Superior temporal gyrus (tissue), 1 donor: Measurements from ENCODE around the gene KRT83.
A peak's percentile ranks its signal among the peaks of the same experiment; 100 is the strongest.
"Not testable (repeated sequence)": the region's sequence is repeated elsewhere in the genome, so short reads cannot be mapped to it uniquely, and the experiment has no call there.

Experiments
- DNase-seq: peaks from one replicate; pipeline ENCODE4 v3.0.0-alpha.2; 2016; ENCODE audit errors: extremely low spot score

Gene KRT83

GRCh38 chr12:52332381-52332780 lies 11.2 kb upstream of the KRT83 start:
- no peak for DNase-seq

GRCh38 chr12:52331833-52332232 lies 10.6 kb upstream of the KRT83 start:
- DNase-seq = no peak

DNA sequence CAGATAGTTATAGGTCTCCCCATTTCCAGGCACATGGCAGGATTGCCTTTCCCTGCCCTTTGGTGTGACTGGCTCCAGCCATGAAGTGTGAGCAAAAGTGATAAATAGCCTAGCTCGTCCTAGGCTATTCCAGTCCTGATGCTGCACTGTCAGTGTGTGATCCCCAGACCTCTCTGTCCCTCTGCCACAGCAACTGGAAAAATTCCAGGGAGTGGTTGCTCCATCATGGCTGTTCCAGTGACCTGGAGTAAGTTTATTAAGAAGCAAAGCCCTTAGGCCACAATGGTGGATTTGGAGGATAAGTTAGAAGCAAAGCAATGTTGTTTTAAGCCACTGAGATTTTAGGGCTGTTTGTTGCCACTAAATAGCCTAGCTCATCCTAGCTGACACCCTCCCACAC lies 9.8 kb upstream of the KRT83 start:
- DNase-seq = no peak

DNA sequence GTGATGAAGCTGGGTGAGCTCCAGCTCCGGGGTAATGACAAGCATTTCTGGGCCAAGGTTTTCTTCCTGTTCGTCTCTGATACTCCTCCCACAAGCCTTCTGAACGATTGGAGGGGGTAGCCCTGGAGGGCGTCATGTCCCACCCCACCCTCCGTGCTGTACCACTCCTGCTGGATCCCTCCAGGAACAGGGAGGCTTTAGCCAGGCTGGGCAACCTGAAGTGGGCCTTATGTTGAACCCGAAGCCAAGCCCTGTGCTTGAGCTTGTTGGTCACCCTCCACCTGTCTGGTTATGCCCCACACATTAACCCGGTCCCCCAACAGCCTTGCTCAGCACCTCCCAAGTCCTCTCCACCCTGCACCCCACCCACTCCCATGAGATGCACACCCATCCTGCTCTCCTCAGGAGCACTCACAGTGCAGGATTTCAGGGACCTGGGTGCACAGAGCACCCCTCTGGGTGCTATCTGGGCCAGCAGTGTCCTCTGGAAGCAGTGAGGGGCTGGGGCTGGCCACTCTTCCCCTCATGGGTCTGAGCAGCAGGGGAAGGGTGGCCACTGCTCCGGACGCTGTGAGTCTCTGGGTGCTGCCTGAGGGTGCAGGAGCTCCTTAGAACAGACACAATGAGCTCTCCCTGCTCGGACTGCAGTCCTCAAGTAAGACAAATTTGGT lies 6.8 kb upstream of the KRT83 start:
- DNase-seq = no peak

- peak; percentile 92 for DNase-seq
These were observed 6.0 kb upstream of the KRT83 start for GRCh38 chr12:52327052-52327829.

DNA sequence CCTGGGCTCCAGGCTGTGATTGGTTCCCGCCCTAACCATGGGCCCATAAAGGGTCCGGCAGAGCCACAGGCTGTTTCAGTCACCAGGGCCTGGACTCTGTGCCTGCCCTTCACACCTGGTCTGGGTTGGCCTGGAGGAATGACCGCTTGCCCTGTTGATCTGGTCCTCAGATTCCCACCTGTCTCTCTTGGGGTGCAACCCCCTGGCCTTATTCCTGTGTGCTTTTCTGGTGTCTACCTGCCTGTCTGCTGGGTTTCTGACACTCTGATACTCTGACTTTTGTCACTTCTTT lies 2.9 kb upstream of the KRT83 start:
- DNase-seq = no peak

GRCh38 chr12:52323416-52324152 lies 2.4 kb upstream of the KRT83 start:
- no peak for DNase-seq

DNA sequence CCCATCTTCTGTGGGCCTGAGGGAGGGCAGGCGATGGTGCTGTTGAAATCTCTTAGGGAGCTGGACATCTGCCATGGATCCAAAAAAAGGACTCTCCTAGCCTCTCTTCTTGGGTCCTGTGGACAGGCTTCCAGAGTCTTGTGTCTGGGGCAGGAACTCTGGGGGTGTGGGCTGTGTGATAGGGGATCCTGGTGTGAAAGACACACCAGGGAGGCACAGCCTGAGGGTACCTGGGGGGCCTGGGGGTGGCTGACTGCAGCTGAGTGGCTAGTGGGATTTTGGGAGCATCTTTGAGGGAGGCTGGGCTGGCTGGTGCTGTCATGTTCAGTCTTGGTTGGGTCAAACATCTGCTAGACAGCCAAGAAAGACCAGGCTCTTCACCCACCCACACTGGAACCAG lies 1.8 kb upstream of the KRT83 start:
- no peak for DNase-seq

DNA sequence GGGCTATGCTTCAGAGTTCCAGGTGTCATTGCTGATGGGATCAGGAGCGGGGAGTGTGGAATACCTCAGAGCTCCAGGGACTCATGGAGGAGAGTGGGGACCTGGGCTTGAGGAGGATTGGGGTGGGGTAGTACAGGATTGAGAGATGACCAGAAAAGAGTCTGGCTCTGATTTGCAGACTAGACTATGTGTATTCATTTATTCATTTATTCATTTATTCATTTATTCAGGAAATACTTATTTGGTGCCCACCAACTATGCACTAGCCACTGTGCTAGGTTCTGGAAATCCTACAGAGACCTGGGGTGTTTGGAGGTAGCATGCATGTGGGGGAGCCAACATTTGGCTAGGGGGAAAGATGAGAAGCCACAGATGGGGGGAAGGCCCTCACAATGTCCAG lies 871 bp upstream of the KRT83 start:
- no peak for DNase-seq

- DNase-seq = no peak
These were observed 220 bp upstream of the KRT83 start for GRCh38 chr12:52321418-52321817.

- no peak for DNase-seq
These were observed 2.1 kb downstream of the KRT83 start for GRCh38 chr12:52319097-52319496.

GRCh38 chr12:52318241-52318990 lies 2.8 kb downstream of the KRT83 start:
- no peak for DNase-seq

DNA sequence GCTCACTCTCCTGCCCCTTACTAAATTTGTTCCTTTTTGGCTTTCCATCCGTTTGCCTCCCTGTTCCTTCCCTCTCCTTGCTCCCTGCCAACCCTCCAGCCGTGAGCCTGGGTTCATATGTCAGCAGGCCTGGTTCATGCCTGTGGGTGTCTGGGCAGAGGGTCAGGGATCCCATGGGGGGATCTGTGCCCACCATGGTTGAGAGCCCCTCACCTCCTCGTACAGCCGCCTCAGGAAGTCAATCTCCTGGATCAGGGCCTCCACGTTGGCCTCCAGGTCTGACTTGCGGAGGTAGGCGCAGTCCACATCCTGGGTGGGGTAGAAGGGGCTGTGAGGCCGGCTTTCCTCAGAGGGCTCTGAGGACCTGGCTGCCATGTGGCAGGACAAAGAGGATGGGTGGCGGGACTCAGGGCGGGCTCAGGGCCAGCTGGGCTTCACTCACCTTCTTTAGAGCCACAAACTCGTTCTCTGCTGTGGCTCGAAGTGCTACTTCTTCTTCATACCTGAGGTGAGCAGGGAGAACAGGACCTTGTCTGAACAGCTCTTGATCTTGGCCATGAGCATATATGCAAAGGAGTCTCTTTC lies 3.6 kb downstream of the KRT83 start:
- DNase-seq = no peak

- no peak for DNase-seq
These were observed 4.5 kb downstream of the KRT83 start for GRCh38 chr12:52316701-52317100.

DNA sequence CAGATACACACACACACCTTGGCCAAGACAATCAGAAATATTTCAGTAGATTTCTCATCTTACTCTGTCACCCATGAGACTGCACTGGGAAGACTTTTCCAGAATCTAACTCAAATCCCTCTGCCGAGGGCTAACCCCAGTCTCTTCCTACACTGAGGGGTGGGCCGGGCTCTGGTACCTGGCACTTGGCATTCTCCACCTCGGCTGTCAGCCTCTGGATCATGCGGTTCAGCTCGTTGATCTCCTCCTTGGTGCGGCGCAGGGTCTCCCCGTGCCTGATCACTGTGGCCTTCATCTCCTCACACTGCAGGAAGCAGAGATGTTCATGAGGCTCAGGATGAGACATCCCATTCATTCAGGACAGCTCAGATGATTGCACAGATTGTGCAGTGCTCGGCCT lies 4.9 kb downstream of the KRT83 start:
- no peak for DNase-seq

DNA sequence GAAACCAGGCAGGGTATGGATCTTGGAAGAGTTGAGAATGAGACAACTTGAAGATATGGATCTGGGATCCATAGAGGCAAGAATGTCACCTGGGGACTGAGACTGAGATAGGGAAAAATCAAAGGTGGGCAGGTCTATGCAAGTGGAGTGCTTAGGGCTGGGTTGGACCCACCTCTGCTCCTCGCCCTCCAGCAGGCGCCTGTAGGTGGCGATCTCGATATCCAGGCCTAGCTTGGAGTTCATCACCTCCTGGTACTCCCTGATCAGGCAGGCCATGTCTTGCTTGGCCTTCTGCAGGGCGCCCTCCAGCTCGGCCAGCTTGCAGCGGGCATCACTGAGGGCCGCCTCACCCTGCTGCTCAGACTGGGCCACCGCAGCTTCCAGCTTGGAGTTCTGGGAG lies 5.5 kb downstream of the KRT83 start:
- not testable (repeated sequence) for DNase-seq

DNA sequence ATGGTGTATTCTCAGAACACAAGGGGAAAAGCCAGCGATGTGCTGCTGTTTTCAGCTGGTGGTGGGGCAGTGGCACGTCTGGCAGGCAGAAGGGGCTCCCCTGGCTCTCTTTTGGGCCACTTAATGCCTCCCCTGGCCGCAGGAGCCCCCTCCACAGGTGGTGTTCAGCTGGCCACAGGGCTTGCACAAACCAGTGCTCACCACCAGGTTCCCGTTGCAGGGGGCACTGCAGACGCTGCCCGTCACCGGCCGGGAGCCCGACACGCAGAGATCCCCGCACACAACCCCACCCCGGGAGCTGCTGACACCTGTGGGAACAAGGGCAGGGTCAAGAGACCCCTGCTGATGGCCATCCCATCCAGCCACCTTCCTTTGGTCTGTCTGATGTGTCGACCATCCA lies 6.7 kb downstream of the KRT83 start:
- no peak for DNase-seq

DNA sequence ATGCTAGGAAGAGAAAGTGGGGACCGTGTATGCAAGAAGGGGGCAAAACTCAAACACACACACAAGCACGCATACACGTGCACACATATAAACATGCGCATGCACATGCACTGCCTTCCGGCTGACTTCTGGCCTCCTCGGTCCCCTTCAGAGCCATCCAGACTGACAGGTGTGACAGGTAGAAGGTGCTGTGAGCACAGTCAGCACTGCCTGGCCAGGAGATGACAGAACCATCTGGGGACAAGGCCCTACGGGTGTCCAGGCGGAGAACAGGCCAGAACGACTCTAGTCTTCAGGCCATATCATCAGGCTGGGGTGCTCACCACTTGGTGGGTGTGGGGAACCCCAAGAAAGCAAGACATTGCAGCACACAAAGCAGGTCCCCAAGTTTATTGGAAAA lies 7.3 kb downstream of the KRT83 start:
- no peak for DNase-seq

- no peak for DNase-seq
These were observed 7.7 kb downstream of the KRT83 start for GRCh38 chr12:52313461-52313860.

DNA sequence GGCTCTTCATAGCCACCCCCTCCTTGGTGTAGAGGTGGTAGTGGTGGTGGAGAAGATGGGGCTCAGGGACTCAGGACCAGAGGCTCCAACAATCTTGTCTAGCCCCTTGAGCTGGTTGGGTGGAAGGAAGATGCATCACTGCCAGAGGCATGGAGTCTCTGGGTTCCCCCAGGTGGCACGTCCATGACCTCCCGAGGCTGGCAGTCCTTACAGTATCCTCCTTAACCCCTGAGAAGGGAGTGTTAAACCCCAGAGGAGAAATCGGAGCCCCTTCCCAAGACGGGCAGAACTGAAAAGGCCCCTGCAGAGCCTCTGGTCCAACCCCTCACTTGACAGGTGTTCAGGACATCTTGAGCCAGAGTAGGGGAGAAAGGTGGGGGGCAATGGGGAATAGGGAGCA lies 9.1 kb downstream of the KRT83 start:
- DNase-seq = no peak

- DNase-seq = peak; percentile 19
These were observed 9.9 kb downstream of the KRT83 start for GRCh38 chr12:52311285-52311648.
